ENCODE results near the gene WDR7.

WDR7 gene

DNA sequence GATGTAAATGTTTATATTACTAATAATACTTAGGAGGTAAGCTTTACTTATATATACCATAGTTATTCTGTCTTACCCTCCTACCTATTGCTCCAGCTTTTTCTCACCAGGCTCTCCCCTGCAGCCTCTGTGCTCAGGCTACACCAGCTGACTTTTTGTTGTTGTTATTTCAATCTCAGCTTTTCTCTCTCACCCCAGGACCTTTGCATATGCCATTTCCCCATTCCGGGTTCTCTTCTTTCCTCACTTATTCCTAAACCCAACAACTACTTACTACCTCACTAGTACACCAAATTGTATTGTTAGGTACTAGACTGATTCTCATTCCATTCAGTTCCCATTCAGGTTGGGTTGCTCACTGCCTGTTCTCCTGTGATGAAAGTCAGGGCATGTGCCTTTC is 339.5 kb downstream of the WDR7 start:
- DNase-seq (ENCODE audit: low read depth in 2 of 2) = no peak

GRCh38 chr18:56992777-56993176 is 341.6 kb downstream of the WDR7 start:
- no peak for DNase-seq (ENCODE audit: low read depth in 2 of 2)

GRCh38 chr18:56995579-56996188 is 344.5 kb downstream of the WDR7 start:
- no peak for DNase-seq (ENCODE audit: low read depth in 2 of 2)

GRCh38 chr18:56997200-56997599 is 346.0 kb downstream of the WDR7 start:
- no peak for DNase-seq (ENCODE audit: low read depth in 2 of 2)

- no peak for DNase-seq (ENCODE audit: low read depth in 2 of 2)
Measured at GRCh38 chr18:56999823-57000222, 348.7 kb downstream of the WDR7 start.

DNA sequence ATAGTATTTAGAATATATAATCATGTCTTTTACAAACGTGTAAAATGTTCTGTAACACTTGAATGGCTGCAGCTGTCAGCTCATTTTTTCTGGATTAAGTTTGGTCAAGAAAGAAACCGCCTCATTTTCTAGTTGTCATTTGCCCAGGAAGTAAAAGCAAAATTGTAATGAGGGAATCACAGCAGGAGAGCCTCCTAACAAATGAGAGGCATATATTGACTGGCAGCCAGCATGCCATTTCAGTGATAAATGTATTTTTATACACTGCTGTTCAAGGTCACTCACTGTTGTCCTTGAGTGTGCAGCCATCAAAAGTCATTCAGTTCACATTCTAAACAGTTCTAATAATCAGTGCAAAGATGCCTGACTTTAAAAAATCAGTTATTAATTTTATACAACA is 351.5 kb downstream of the WDR7 start:
- DNase-seq (ENCODE audit: low read depth in 2 of 2) = no peak

DNA sequence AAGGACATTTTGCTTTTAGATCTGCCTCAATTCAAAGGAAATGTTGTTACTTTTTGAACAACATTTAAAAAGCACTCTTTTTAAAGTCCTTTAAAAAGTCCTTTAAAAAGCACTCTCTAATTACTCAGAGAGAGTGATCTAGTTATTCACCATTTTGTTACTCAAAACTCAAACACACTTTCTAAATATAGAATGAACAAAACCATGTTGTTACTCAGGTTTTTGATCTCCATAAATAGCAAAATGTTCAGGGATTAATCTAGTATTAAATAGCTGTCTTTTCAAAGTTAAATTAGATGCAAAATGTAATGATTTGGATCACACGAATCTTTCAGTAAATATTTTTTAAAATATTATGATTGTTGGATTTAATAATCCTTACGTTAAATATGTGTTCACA is 352.2 kb downstream of the WDR7 start:
- DNase-seq (ENCODE audit: low read depth in 2 of 2) = no peak

GRCh38 chr18:57004366-57005121 is 353.4 kb downstream of the WDR7 start:
- no peak for DNase-seq (ENCODE audit: low read depth in 2 of 2)

- no peak for DNase-seq (ENCODE audit: low read depth in 2 of 2)
Measured at GRCh38 chr18:57008001-57008686, 357.0 kb downstream of the WDR7 start.

- no peak for DNase-seq (ENCODE audit: low read depth in 2 of 2)
Measured at GRCh38 chr18:57009844-57010243, 358.7 kb downstream of the WDR7 start.

DNA sequence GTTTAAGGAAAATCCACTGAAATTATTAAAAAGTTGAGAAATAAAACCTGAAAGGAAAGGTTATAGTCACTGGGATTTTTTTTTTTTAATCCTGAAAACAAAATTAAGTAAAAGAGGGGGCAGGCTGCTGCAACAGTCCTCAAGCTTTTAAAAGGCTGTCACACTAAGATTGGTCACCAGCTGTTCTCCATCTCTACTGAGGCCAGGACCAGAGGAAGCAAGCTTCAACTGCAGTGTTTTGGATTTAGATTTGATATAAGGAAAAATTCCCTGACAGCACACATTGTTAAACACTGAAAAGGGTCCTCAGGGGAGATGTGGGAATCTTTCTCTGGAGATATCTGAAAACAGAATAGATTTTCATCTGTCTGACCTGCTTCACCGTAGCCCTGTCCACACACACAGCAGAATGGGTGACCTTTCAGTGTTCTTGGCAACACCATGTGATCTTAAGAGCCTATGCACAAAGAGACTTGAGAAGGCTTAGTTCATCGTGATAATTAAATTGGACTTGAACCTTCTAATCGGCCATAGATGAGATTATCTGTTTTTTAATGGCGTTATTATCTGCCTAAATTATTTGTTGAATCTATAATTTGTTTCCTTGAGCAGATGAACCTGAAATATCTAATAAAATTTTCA is 363.7 kb downstream of the WDR7 start:
- no peak for DNase-seq (ENCODE audit: low read depth in 2 of 2)

DNA sequence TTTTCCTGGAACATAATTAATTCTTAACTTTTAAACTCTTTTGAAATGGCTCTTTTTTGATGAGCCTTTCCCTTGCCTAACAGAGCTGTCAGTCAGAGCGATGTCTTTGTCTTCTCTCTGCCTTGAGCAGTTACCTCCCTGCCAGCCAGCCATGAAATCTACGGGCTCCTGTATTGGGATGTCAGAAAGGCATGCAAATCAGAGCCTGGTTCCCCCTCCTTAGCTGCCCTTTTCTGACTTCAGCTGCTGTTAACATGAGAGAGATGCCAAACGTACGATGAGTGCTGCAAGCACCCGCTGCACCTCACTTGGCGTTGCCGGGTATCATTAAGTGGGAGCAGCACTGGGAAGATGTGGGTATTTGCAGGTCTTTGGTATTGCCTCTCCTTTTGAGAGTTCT is 364.3 kb downstream of the WDR7 start:
- no peak for DNase-seq (ENCODE audit: low read depth in 2 of 2)

- no peak for DNase-seq (ENCODE audit: low read depth in 2 of 2)
Measured at GRCh38 chr18:57018845-57019244, 367.7 kb downstream of the WDR7 start.

GRCh38 chr18:57022716-57023115 is 371.6 kb downstream of the WDR7 start:
- DNase-seq (ENCODE audit: low read depth in 2 of 2) = no peak

DNA sequence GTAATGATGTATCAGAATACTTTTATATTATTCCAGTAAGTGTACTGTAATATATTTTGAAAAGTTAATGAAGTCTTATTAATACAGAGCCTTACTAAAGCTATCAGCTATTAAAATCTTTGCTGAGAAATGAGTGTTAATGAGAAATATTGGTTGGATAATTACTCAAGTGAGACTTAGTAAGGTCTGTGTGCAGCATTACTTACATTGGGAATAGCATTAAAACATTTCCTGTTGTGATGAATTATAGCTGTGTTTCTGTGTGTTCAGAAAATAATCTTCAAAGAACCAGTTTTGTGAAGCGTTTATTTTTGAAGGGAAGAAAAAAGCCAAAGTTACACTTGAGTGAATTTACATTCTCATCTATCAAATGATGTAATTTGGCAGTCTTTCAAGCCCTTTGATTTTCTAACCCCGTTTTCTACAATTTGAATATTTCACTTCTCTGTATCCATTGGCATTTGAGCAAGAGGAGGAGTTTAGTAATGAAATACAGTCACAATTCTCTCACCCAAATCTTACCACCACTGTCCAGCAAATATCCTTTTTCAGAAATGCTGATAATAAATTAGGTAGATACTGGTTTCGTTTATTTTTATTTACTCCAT is 372.2 kb downstream of the WDR7 start:
- no peak for DNase-seq (ENCODE audit: low read depth in 2 of 2)

DNA sequence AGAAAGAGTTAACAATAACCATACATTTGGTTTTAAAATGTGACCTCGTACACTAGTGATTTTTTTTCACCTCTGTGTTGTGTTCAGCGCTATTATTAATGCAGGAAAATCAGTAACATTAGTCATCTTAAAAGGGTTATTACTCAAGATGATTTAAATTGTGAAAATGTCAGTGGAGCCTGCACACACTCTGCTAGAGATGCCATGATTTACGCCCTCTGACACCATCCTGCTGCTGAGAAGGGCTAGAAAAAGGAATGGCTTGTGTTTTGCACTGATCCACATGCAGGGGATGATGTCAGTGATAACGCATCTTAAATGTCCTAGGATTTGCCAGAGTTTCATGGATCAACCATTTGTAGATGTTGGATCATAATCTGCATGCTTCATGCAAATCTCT is 374.4 kb downstream of the WDR7 start:
- DNase-seq (ENCODE audit: low read depth in 2 of 2) = no peak

- DNase-seq (ENCODE audit: low read depth in 2 of 2) = no peak
Measured at GRCh38 chr18:57026316-57026715, 375.2 kb downstream of the WDR7 start.

DNA sequence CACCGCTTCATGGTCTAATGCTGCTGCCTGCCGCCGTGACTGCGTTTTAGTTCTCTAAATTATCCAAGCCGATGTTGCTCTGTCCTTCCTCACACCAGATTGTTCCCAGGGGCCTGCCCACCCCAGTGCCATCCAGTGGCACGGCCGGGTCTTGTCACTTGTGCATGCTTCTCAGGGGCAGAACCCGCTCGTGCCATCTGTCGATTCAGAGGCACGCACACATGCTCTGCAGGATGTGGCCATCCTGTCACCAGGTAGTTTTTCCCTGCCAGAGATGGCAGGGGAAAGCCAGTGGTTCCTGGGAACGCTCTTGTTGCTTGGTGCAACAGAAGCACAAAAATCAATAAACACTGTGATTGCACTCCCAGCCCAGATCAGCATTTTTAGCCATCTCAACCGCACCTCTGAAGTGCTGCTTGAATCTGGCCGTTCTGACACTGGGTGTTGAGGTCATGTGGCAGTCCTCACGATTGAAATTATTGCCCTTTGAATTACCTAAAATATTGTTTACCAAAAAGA is 376.1 kb downstream of the WDR7 start:
- no peak for DNase-seq (ENCODE audit: low read depth in 2 of 2)

DNA sequence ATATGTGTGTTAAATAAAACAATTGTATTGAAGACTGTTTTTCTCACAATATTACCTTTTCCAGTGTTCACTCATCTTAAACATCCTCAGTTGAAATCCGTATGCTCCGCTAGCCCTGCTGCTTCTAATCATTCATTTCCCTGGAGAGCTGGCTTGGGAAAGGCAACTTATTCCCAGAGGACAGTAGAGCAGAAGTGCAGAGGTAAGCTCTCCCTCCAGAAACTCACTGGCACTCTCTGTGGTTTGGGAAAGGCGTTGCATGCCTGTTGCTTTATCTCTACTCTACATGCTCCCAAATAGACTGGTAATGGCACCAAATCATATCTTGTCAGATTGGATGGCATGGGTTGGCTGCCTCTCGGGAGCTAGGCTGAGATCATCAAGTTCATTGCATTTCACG is 378.6 kb downstream of the WDR7 start:
- DNase-seq (ENCODE audit: low read depth in 2 of 2) = no peak

DNA sequence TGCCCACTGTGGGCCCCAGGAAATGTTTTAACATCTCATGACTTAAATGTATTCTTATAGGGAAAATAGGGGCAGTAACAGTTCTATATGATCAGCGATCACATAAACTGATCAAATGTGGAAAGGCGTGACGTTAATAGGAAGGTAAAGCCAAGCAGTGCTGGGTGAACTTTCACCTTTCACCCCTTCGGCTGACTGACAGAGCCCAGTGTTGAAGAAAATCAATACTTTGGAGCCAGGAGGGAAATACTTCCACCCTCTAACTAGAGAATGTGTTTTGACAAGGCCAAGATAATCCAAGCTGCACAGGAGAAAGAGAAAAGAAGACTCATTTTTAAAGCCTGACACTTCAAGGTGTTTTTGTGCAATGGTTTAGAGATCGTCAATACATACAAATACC is 379.3 kb downstream of the WDR7 start:
- no peak for DNase-seq (ENCODE audit: low read depth in 2 of 2)

GRCh38 chr18:57035590-57035989 is 384.4 kb downstream of the WDR7 start:
- no peak for DNase-seq (ENCODE audit: low read depth in 2 of 2)

DNA sequence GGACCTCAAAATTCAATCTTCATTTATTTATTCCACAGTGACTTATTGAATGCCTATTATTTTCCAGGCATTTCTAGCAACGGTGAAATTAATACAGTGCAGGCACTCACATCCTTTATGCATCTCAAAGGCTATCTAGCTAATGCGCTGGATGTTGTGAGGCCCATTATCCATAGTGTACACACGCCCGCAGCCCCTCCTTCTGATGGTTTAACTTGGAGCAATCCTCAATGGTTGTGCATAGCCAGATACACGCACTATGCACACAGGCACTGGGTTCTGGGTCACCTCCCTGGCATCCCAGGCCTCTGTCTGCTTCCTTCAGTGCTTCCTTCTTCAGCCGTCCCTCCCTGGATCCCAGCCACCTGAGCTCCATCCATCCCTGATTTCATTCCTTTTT is 387.2 kb downstream of the WDR7 start:
- no peak for DNase-seq (ENCODE audit: low read depth in 2 of 2)

All from activated CD8-positive, alpha-beta memory T cell treated with anti-CD3 and anti-CD28 coated beads for 4 hours (primary cell).